Measurements from ENCODE around the gene DTNA. TPM values are rescaled to one million over a fixed set of nuclear protein-coding genes. Genes with fewer than 3 reads are reported as not detected.

DTNA gene
- polyA plus RNA-seq, 1 donor (not counting 4 experiments of a cell fraction or from before 2014, with no cell fraction given) = 0.81 TPM

DNA sequence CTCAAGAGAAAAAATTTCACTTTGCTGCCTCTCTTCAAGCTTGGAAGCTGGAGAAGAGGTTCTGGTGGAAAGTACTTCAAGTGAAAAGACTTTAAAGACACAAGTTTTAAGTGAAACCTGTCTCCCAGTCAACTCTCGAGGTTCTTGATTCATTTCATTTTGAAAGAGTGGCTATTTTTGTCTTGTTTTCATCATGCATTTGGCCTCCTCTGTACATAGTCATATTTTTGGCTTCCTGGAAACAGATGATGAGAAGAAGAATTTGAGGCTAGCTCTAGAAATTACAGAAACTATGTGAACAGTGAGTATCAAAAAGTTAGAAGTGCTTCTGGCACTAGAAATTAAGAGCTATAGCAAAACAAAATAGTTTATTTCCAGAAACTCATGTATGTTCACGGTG is 124.8 kb downstream of the DTNA start:
- dilution Hi-C loops (cut with MboI; ENCODE audit: extremely low pct_ligation_motif_present, low sequenced_read_pairs) = no loop called here
- FAIRE-seq = no peak

DNA sequence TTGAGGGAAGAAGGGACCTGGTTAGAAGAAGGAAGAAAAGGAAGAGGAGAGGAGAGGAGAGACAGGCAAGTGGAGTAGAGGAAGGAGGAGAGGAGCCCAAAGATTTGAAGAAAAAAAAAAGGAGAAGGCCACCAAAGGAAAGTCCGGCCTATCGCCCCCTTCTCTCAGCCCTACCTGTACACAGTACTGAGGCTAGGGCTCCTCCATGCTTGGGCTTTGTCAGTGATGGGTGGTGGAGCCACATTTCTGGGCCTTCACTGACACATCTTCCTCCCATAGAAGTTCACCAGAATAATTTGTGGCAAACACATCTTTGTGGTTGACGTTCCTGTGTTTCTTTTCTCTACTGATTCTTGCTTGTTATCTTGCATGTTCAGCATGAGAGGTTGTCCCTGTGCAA is 125.4 kb downstream of the DTNA start:
- Histone ChIP-seq H3K36me3 (ENCODE audit: control insufficient read depth in 2 of 2, extremely low read depth in 1 of 2, insufficient read depth in 2 of 2, low read length in 2 of 2) (no peaks in the 10 kb centered on the region), H3K4me1 (ENCODE audit: control insufficient read depth, extremely low read depth, insufficient read depth, low read length) (no peaks in the 10 kb centered on the region), H2AFZ (ENCODE audit: control insufficient read depth, low read length) (no peak overlapping the region), H3K27ac (ENCODE audit: control insufficient read depth, insufficient read depth, low read length) (no peak overlapping the region), H3K4me3 (ENCODE audit: control insufficient read depth in 2 of 3, extremely low read depth in 1 of 3, insufficient read depth in 2 of 3, low read depth in 1 of 3, low read length in 3 of 3) (no peak overlapping the region), H3K9me1 (ENCODE audit: control insufficient read depth, extremely low read depth, insufficient read depth, low read length) (no peaks in the 10 kb centered on the region), H3K9ac (ENCODE audit: control insufficient read depth, extremely low read depth, insufficient read depth, low read length) (no peak overlapping the region), H3K79me2 (ENCODE audit: control insufficient read depth, insufficient read depth, low read length) (no peaks in the 10 kb centered on the region), H3K9me3 (ENCODE audit: control insufficient read depth, low read depth, low read length) (no peaks in the 10 kb centered on the region), H3K4me2 (ENCODE audit: control insufficient read depth, extremely low read depth, insufficient read depth, low read depth, low read length) (no peak overlapping the region), H3K27me3 (ENCODE audit: control insufficient read depth, extremely low read depth, insufficient read depth, low read length) (no peaks in the 10 kb centered on the region), H4K20me1 (ENCODE audit: control insufficient read depth, extremely low read depth, insufficient read depth, low read length) (no peaks in the 10 kb centered on the region)
- DNase-seq (ENCODE audit: low read depth, low spot score) (no peak), FAIRE-seq (no peak)
- dilution Hi-C loops (cut with MboI; ENCODE audit: extremely low pct_ligation_motif_present, low sequenced_read_pairs) = no loop called here
- no peak for TF ChIP-seq EZH2 (IDR thresholded peaks at IDR 0.05; ENCODE audit: low read length)
- TF ChIP-seq, protein P1, sequence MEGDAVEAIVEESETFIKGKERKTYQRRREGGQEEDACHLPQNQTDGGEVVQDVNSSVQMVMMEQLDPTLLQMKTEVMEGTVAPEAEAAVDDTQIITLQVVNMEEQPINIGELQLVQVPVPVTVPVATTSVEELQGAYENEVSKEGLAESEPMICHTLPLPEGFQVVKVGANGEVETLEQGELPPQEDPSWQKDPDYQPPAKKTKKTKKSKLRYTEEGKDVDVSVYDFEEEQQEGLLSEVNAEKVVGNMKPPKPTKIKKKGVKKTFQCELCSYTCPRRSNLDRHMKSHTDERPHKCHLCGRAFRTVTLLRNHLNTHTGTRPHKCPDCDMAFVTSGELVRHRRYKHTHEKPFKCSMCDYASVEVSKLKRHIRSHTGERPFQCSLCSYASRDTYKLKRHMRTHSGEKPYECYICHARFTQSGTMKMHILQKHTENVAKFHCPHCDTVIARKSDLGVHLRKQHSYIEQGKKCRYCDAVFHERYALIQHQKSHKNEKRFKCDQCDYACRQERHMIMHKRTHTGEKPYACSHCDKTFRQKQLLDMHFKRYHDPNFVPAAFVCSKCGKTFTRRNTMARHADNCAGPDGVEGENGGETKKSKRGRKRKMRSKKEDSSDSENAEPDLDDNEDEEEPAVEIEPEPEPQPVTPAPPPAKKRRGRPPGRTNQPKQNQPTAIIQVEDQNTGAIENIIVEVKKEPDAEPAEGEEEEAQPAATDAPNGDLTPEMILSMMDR (optimal IDR thresholded peaks at IDR 0.05 in 1 of 3, IDR thresholded peaks at IDR 0.05 in 1 of 3, conservative IDR thresholded peaks at IDR 0.05 in 1 of 3; ENCODE audit: extremely low read depth in 1 of 3, insufficient read depth in 2 of 3, low read length in 3 of 3) = no peak

More for the DNA sequence above, 124.8 kb downstream of the DTNA start:
- Histone ChIP-seq H4K20me1 (ENCODE audit: control insufficient read depth, extremely low read depth, insufficient read depth, low read length) (no peaks in the 10 kb centered on the region), H3K79me2 (ENCODE audit: control insufficient read depth, insufficient read depth, low read length) (no peaks in the 10 kb centered on the region), H3K9me3 (ENCODE audit: control insufficient read depth, low read depth, low read length) (no peaks in the 10 kb centered on the region), H3K4me1 (ENCODE audit: control insufficient read depth, extremely low read depth, insufficient read depth, low read length) (no peaks in the 10 kb centered on the region), H3K9ac (ENCODE audit: control insufficient read depth, extremely low read depth, insufficient read depth, low read length) (no peak overlapping the region), H3K27me3 (ENCODE audit: control insufficient read depth, extremely low read depth, insufficient read depth, low read length) (no peaks in the 10 kb centered on the region), H3K4me2 (ENCODE audit: control insufficient read depth, extremely low read depth, insufficient read depth, low read depth, low read length) (no peak overlapping the region), H3K27ac (ENCODE audit: control insufficient read depth, insufficient read depth, low read length) (no peak overlapping the region), H2AFZ (ENCODE audit: control insufficient read depth, low read length) (no peak overlapping the region), H3K9me1 (ENCODE audit: control insufficient read depth, extremely low read depth, insufficient read depth, low read length) (no peaks in the 10 kb centered on the region), H3K36me3 (ENCODE audit: control insufficient read depth in 2 of 2, extremely low read depth in 1 of 2, insufficient read depth in 2 of 2, low read length in 2 of 2) (no peaks in the 10 kb centered on the region), H3K4me3 (ENCODE audit: control insufficient read depth in 2 of 3, extremely low read depth in 1 of 3, insufficient read depth in 2 of 3, low read depth in 1 of 3, low read length in 3 of 3) (no peak overlapping the region)
- DNase-seq (ENCODE audit: low read depth, low spot score) = no peak
- TF ChIP-seq, protein P1 (optimal IDR thresholded peaks at IDR 0.05 in 1 of 3, IDR thresholded peaks at IDR 0.05 in 1 of 3, conservative IDR thresholded peaks at IDR 0.05 in 1 of 3; ENCODE audit: extremely low read depth in 1 of 3, insufficient read depth in 2 of 3, low read length in 3 of 3) = no peak
- TF ChIP-seq EZH2 (IDR thresholded peaks at IDR 0.05; ENCODE audit: low read length) = no peak
